ENCODE data around the gene OR4D9. TPM values are rescaled to one million over a fixed set of nuclear protein-coding genes. Genes with fewer than 3 reads are reported as not detected.

The OR4D9 gene
- total RNA-seq, 1 donor from 2014 or later = not detected

GRCh38 chr11:59552844-59553243 is 41.5 kb downstream of the OR4D9 start:
- Mint-ChIP-seq H3K27me3 (ENCODE audit: unreplicated experiment) (peaks cover 27% of the 10 kb centered on the region), H3K36me3 (ENCODE audit: low read depth, unreplicated experiment) (peaks cover 8% of the 10 kb centered on the region), H3K27ac (ENCODE audit: unreplicated experiment) (no peak overlapping the region), H3K4me1 (ENCODE audit: unreplicated experiment) (peaks cover 38% of the 10 kb centered on the region), H3K9me3 (ENCODE audit: unreplicated experiment) (no peaks in the 10 kb centered on the region), H3K4me3 (ENCODE audit: unreplicated experiment) (peak overlapping the region; percentile 18)
- no peak for TF ChIP-seq CTCF (IDR thresholded peaks at IDR 0.05; ENCODE audit: unreplicated experiment)
- DNase-seq (ENCODE audit: low spot score) = no peak

DNA sequence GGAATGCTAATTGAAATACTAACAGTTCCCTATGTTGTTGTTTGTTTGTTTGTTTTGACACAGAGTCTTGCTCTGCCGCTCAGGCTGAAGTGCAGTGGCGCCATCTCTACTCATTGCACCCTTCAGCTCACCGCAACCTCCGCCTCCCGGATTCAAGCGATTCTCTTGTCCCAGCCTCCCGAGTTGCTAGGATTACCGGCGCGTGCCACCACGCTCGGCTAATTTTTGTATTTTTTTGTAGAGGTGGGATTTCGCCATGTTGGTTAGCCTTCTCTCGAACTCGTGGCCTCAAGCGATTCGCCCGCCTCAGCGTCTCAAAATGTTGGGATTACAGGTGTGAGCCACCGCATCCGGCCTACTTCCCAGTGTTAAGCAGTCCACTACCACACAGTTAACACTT is 42.0 kb downstream of the OR4D9 start:
- no peak overlapping the region for H3K27ac Mint-ChIP-seq (ENCODE audit: unreplicated experiment)
- peaks cover 28% of the 10 kb centered on the region for H3K27me3 Mint-ChIP-seq (ENCODE audit: unreplicated experiment)
- no peak overlapping the region for H3K4me3 Mint-ChIP-seq (ENCODE audit: unreplicated experiment)
- no peak for DNase-seq (ENCODE audit: low spot score)
- TF ChIP-seq CTCF (IDR thresholded peaks at IDR 0.05; ENCODE audit: unreplicated experiment) = no peak
- H3K4me1 Mint-ChIP-seq (ENCODE audit: unreplicated experiment) = peaks cover 33% of the 10 kb centered on the region
- no peaks in the 10 kb centered on the region for H3K9me3 Mint-ChIP-seq (ENCODE audit: unreplicated experiment)
- peaks cover 8% of the 10 kb centered on the region for H3K36me3 Mint-ChIP-seq (ENCODE audit: low read depth, unreplicated experiment)

GRCh38 chr11:59555601-59556114 is 44.3 kb downstream of the OR4D9 start:
- Mint-ChIP-seq H3K9me3 (ENCODE audit: unreplicated experiment) (no peaks in the 10 kb centered on the region), H3K4me3 (ENCODE audit: unreplicated experiment) (peak overlapping the region; percentile 85), H3K4me1 (ENCODE audit: unreplicated experiment) (peaks cover 34% of the 10 kb centered on the region), H3K27me3 (ENCODE audit: unreplicated experiment) (peaks cover 34% of the 10 kb centered on the region), H3K36me3 (ENCODE audit: low read depth, unreplicated experiment) (peaks cover 8% of the 10 kb centered on the region), H3K27ac (ENCODE audit: unreplicated experiment) (peak overlapping the region; percentile 55)
- no peak for DNase-seq (ENCODE audit: low spot score)
- no peak for TF ChIP-seq CTCF (IDR thresholded peaks at IDR 0.05; ENCODE audit: unreplicated experiment)

- H3K4me1 Mint-ChIP-seq (ENCODE audit: unreplicated experiment) = peaks cover 32% of the 10 kb centered on the region
- H3K4me3 Mint-ChIP-seq (ENCODE audit: unreplicated experiment) = peak overlapping the region; percentile 85
- peaks cover 4% of the 10 kb centered on the region for H3K36me3 Mint-ChIP-seq (ENCODE audit: low read depth, unreplicated experiment)
- peak; percentile 59 for DNase-seq (ENCODE audit: low spot score)
- TF ChIP-seq CTCF (IDR thresholded peaks at IDR 0.05; ENCODE audit: unreplicated experiment) = no peak
- H3K27ac Mint-ChIP-seq (ENCODE audit: unreplicated experiment) = peak overlapping the region; percentile 55
- peaks cover 32% of the 10 kb centered on the region for H3K27me3 Mint-ChIP-seq (ENCODE audit: unreplicated experiment)
- H3K9me3 Mint-ChIP-seq (ENCODE audit: unreplicated experiment) = no peaks in the 10 kb centered on the region
Observed at GRCh38 chr11:59556115-59556916, 45.0 kb downstream of the OR4D9 start.

- H3K4me1 Mint-ChIP-seq (ENCODE audit: unreplicated experiment) = peaks cover 33% of the 10 kb centered on the region
- no peak for DNase-seq (ENCODE audit: low spot score)
- H3K27ac Mint-ChIP-seq (ENCODE audit: unreplicated experiment) = peak overlapping the region; percentile 27
- no peaks in the 10 kb centered on the region for H3K9me3 Mint-ChIP-seq (ENCODE audit: unreplicated experiment)
- peaks cover 32% of the 10 kb centered on the region for H3K27me3 Mint-ChIP-seq (ENCODE audit: unreplicated experiment)
- TF ChIP-seq CTCF (IDR thresholded peaks at IDR 0.05; ENCODE audit: unreplicated experiment) = no peak
- peak overlapping the region; percentile 72 for H3K4me3 Mint-ChIP-seq (ENCODE audit: unreplicated experiment)
- peaks cover 4% of the 10 kb centered on the region for H3K36me3 Mint-ChIP-seq (ENCODE audit: low read depth, unreplicated experiment)
Observed at GRCh38 chr11:59556917-59557348, 45.6 kb downstream of the OR4D9 start.

Measured in endothelial cell (in vitro differentiated cells).